DND-41 (cell line): ENCODE measurements around the gene RPS19.

ENCODE experiments used
- ATAC-seq: fragments of 200-7000 bp; cut with Tn5 transposase; 3 replicates; pipeline ENCODE4 v1.9.1; 2021; ENCODE audit warnings: low read depth; ENCODE audit not compliant: insufficient read depth
- DNase-seq: peaks from one replicate; pipeline ENCODE4 v3.0.0-alpha.2; 2020
- H2AFZ ChIP-seq: 2 replicates; pipeline ENCODE4 v1.6.0; 2012; ENCODE audit warnings: low read depth, low read length
- H3K27ac ChIP-seq: 2 replicates; pipeline ENCODE4 v1.5.1; 2012; ENCODE audit warnings: low read length, inconsistent platforms
- H3K27me3 ChIP-seq: fragments of 200-600 bp; sonication (generic); 2 replicates; pipeline ENCODE4 v1.6.0; 2012; ENCODE audit warnings: low read length, mild to moderate bottlenecking, inconsistent platforms; ENCODE audit not compliant: insufficient read depth, poor library complexity
- H3K36me3 ChIP-seq: 2 replicates; pipeline ENCODE4 v1.5.1; 2012; ENCODE audit warnings: low read length, inconsistent platforms; ENCODE audit not compliant: insufficient read depth
- H3K4me1 ChIP-seq: 2 replicates; pipeline ENCODE4 v1.5.1; 2012; ENCODE audit warnings: mild to moderate bottlenecking, low read length; ENCODE audit not compliant: insufficient read depth
- H3K4me2 ChIP-seq: 2 replicates; pipeline ENCODE4 v1.6.0; 2012; ENCODE audit warnings: mild to moderate bottlenecking, moderate library complexity, low read length, inconsistent platforms; ENCODE audit not compliant: insufficient read depth
- H3K4me3 ChIP-seq, 2 experiments: fragments of 200-600 bp in 1 of 2; shearing (Covaris generic) in 1 of 2; 2 replicates each; pipeline ENCODE4 v1.5.1; 2012 to 2016; ENCODE audit warnings: inconsistent platforms in 2 of 2, low read length in 2 of 2, mild to moderate bottlenecking in 2 of 2, low read depth in 1 of 2, moderate library complexity in 1 of 2
- H3K79me2 ChIP-seq: 2 replicates; pipeline ENCODE4 v1.6.0; 2012; ENCODE audit warnings: low read length, inconsistent platforms; ENCODE audit not compliant: insufficient read depth
- H3K9ac ChIP-seq: 2 replicates; pipeline ENCODE4 v1.6.0; 2012; ENCODE audit warnings: low read depth, mild to moderate bottlenecking, inconsistent platforms, low read length, moderate library complexity
- H3K9me3 ChIP-seq: 2 replicates; pipeline ENCODE4 v1.5.1; 2012; ENCODE audit warnings: low read length, moderate library complexity, mild to moderate bottlenecking, inconsistent platforms; ENCODE audit not compliant: insufficient read depth, severe bottlenecking
- H4K20me1 ChIP-seq: 2 replicates; pipeline ENCODE4 v1.6.0; 2012; ENCODE audit warnings: low read length; ENCODE audit not compliant: insufficient read depth
- EZH2 ChIP-seq: IDR thresholded peaks from 3 replicates; pipeline ENCODE4 v1.6.1; 2012; ENCODE audit warnings: borderline replicate concordance, low read depth, mild to moderate bottlenecking, moderate library complexity, low read length, inconsistent platforms; ENCODE audit not compliant: severe bottlenecking
- TF ChIP-seq, protein P1 (sequence below): IDR thresholded peaks from 2 replicates; pipeline ENCODE4 v1.5.1; 2012; ENCODE audit warnings: borderline replicate concordance, low read length, moderate library complexity, mild to moderate bottlenecking; ENCODE audit not compliant: poor library complexity, severe bottlenecking; ENCODE audit errors: extremely low read depth

The RPS19 gene

DNA sequence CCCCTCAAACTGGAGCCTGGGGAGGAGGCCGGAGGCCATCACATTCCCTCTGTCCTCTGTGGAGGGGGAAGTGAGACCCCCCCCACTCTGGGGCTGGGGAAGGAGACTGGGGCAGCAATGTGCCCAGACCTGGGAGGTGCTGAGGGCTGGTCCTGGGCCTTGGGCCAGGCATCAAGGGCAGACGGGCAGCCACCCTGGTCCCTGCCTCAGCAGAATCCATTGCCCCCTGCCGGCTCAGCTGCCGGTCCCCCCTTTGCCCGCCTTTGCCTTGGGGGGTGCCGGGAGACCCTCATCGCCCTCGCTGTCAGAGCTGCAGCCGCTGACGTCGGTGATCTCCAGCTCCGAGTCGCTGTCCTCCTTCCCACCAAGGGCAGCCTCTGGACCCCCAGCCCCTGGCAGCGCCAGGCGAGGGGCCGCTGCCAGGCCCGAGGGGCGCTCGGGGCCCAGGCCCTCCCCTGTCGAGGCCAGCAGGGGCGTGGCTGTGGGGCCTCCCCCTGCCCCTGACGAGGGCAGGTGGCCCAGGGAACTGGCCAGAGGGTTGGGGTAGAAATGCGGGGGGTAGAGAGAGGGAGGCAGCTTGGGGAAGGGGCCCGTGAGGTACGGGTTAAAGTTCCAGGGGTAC is 48.0 kb downstream of the RPS19 start:
- H3K9ac ChIP-seq, result no peak overlapping the region
- H3K4me1 ChIP-seq, result no peaks in the 10 kb centered on the region
- no peak overlapping the region for H3K4me2 ChIP-seq
- H3K4me3 ChIP-seq, result no peak overlapping the region
- no peaks in the 10 kb centered on the region for H3K9me3 ChIP-seq
- H3K27me3 ChIP-seq, result no peaks in the 10 kb centered on the region
- H3K27ac ChIP-seq, result no peak overlapping the region
- H3K79me2 ChIP-seq, result no peaks in the 10 kb centered on the region
- H2AFZ ChIP-seq, result no peak overlapping the region
- TF ChIP-seq EZH2, result no peak
- TF ChIP-seq, protein P1, sequence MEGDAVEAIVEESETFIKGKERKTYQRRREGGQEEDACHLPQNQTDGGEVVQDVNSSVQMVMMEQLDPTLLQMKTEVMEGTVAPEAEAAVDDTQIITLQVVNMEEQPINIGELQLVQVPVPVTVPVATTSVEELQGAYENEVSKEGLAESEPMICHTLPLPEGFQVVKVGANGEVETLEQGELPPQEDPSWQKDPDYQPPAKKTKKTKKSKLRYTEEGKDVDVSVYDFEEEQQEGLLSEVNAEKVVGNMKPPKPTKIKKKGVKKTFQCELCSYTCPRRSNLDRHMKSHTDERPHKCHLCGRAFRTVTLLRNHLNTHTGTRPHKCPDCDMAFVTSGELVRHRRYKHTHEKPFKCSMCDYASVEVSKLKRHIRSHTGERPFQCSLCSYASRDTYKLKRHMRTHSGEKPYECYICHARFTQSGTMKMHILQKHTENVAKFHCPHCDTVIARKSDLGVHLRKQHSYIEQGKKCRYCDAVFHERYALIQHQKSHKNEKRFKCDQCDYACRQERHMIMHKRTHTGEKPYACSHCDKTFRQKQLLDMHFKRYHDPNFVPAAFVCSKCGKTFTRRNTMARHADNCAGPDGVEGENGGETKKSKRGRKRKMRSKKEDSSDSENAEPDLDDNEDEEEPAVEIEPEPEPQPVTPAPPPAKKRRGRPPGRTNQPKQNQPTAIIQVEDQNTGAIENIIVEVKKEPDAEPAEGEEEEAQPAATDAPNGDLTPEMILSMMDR, result no peak
- peaks cover 69% of the 10 kb centered on the region for H3K36me3 ChIP-seq
- DNase-seq (no peak), ATAC-seq (no peak)
- peaks cover 56% of the 10 kb centered on the region for H4K20me1 ChIP-seq

DNA sequence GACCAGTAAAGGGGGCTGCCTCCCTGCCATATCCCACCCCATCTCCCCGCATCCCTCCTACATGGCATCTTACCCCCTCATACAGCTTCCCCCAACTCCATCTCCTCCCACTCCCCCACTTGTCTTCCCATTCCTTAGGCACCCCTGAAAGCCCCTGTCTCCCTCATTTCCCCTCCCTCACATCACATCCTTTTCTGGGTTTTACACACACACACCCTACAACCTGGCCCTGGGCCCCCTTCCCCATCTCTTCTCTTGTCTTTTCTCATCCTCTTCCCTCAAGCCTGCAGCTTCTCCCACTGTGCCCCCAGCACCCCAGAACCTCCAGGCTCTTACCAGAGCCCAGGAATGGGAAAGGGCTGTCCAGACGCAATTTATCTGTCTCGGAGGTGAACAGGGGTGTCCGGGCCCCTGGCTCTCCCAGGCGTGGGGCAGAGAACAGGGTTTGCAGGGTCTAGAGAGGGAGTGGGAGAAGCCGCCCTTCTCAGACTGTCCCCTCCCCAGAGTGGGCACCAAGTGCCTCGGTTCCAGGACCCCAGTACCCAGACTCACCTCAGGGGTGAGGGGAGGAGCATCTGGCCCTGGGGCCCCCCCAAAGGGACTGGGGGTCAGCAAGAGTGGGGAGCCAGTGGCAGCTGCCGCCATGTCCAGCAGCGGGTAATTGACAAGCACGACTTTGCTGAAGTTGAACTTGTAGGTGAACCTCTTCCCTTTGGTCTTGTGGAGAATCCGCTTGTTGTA is 48.8 kb downstream of the RPS19 start:
- Histone ChIP-seq H4K20me1 (peaks cover 49% of the 10 kb centered on the region), H3K4me3 (no peak overlapping the region), H3K79me2 (no peaks in the 10 kb centered on the region), H2AFZ (no peak overlapping the region), H3K9me3 (no peaks in the 10 kb centered on the region), H3K9ac (no peak overlapping the region), H3K27me3 (no peaks in the 10 kb centered on the region), H3K27ac (no peak overlapping the region; the same call in 1 of the 2 replicates), H3K4me1 (no peaks in the 10 kb centered on the region), H3K36me3 (peaks cover 61% of the 10 kb centered on the region), H3K4me2 (no peak overlapping the region)
- ATAC-seq (no peak), DNase-seq (no peak)
- TF ChIP-seq EZH2, result no peak
- TF ChIP-seq, protein P1, result no peak

DNA sequence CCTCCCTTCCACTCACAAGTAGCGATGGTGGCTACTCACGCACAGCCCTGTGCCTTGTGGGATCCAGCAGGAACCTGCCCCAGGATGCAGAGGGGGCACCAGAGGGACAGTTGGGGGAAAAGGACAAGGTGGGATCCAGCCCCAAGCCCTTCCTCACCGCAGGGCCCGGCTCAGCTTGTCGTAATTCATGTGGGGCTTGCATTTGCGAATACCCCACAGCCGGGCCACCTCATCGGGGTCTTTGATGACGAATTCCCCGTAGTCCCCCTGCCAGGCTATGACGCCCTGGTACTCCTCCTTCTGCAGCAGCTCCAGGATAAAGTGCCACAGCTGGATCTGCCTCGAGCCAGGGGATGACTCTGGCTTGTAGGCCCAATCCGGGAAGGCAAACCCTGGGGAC is 49.7 kb downstream of the RPS19 start:
- peaks cover 41% of the 10 kb centered on the region for H4K20me1 ChIP-seq
- ATAC-seq, result no peak
- no peak overlapping the region for H2AFZ ChIP-seq
- no peaks in the 10 kb centered on the region for H3K4me1 ChIP-seq
- H3K4me3 ChIP-seq, result no peak overlapping the region
- peaks cover 53% of the 10 kb centered on the region for H3K36me3 ChIP-seq
- no peak overlapping the region for H3K4me2 ChIP-seq
- H3K27me3 ChIP-seq, result no peaks in the 10 kb centered on the region
- no peaks in the 10 kb centered on the region for H3K79me2 ChIP-seq
- TF ChIP-seq, protein P1, result no peak
- TF ChIP-seq EZH2, result no peak
- no peak overlapping the region for H3K27ac ChIP-seq
- no peak for DNase-seq
- no peak overlapping the region for H3K9ac ChIP-seq
- no peaks in the 10 kb centered on the region for H3K9me3 ChIP-seq
